Aortic smooth muscle cell (primary cell): Measurements from ENCODE around the gene SRSF11. TPM values are rescaled to one million over a fixed set of nuclear protein-coding genes. Genes with fewer than 3 reads are reported as not detected.

Experiments
- total RNA-seq: library from RNA; depleted of rRNA; stranded (reverse); fragments of >200 nt; gene quantifications from 2 replicates; pipeline ENCODE4 v1.2.3, GENCODE V29; 2014

Gene SRSF11
- total RNA-seq = 112 and 121 TPM in 2 replicates

GRCh38 chr1:70221238-70222121, at the start of gene SRSF11:
SRSF11 (plus strand) TSS chr1:70221380; CDS start chr1:70221637, 257 bp downstream.

GRCh38 chr1:70205434-70206118, 15.6 kb upstream of the SRSF11 start, which contains the start of gene LRRC40:
LRRC40 (minus strand) TSS chr1:70205579; CDS start chr1:70205540, 39 bp downstream.

Other genes with a start within 250 kb of the SRSF11 start
- gene LRRC40, start 15.8 kb upstream of the SRSF11 start, total RNA-seq = 17.9 and 20.1 TPM in 2 replicates
- gene ANKRD13C, start 133.3 kb downstream of the SRSF11 start, total RNA-seq = 33.7 and 33.8 TPM in 2 replicates
- 1.7 and 2.1 TPM in 2 replicates for gene CTH, start 189.9 kb downstream of the SRSF11 start, total RNA-seq